Endothelial cell of umbilical vein (primary cell): ENCODE results near the gene IL10RA. TPM values are rescaled to one million over a fixed set of nuclear protein-coding genes. Genes with fewer than 3 reads are reported as not detected.

ENCODE experiments used
- BruUV-seq: library from RNA; stranded (reverse); fragments of 400-500 nt; replicated peaks from 2 replicates; lab custom pipeline; 2021; lab: Mats Ljungman, UMichigan
- CTCF ChIA-PET: fragments of 300-600, 350-600 bp; sonication (Branson Sonifier 250); formaldehyde crosslinking; loops from one replicate; lab custom pipeline; 2021; ENCODE audit warnings: antibody characterized with exemption, inconsistent platforms; lab: Charles Lee
- POLR2A ChIA-PET: fragments of 300-600, 350-600 bp; sonication (Branson Sonifier 250); formaldehyde crosslinking; loops from one replicate; lab custom pipeline; 2021; ENCODE audit warnings: antibody characterized with exemption, inconsistent platforms; lab: Charles Lee
- DNase-seq: peaks from one replicate; pipeline ENCODE4 v3.0.0-alpha.2; 2011; ENCODE audit warnings: low read depth, low spot score
- FAIRE-seq: peaks from 2 replicates; lab custom pipeline; 2011; peaks lifted over from hg19 to GRCh38; lab: Jason Lieb, UNC
- H2AFZ ChIP-seq: 2 replicates; pipeline ENCODE4 v1.6.0; 2012; ENCODE audit warnings: low read depth, low read length, control low read depth, inconsistent platforms
- H3K27ac ChIP-seq: 2 replicates; pipeline ENCODE4 v1.5.1; 2011; ENCODE audit warnings: low read depth, mild to moderate bottlenecking, control low read depth, low read length, moderate library complexity; ENCODE audit not compliant: insufficient read depth
- H3K27me3 ChIP-seq, 2 experiments: 2 replicates each; pipeline versions ENCODE4 v1.6.0 to v1.6.1; 2011; ENCODE audit warnings: low read length in 2 of 2, mixed read lengths in 1 of 2; ENCODE audit not compliant: control insufficient read depth in 2 of 2, insufficient read depth in 2 of 2
- H3K36me3 ChIP-seq, 2 experiments: 2 replicates in 1 of 2; 3 replicates in 1 of 2; pipeline ENCODE4 v1.5.1; 2011; ENCODE audit warnings: low read length in 2 of 2, mild to moderate bottlenecking in 1 of 2, moderate library complexity in 1 of 2; ENCODE audit not compliant: control insufficient read depth in 2 of 2, insufficient read depth in 2 of 2; ENCODE audit errors: extremely low read depth in 1 of 2
- H3K4me1 ChIP-seq: 3 replicates; pipeline ENCODE4 v1.5.1; 2011; ENCODE audit warnings: mild to moderate bottlenecking, low read length; ENCODE audit not compliant: control insufficient read depth, insufficient read depth; ENCODE audit errors: extremely low read depth
- H3K4me2 ChIP-seq: 2 replicates; pipeline ENCODE4 v1.6.1; 2011; ENCODE audit warnings: low read length, control low read depth, mixed read lengths; ENCODE audit not compliant: insufficient read depth
- H3K4me3 ChIP-seq, 3 experiments: fragments of 200-600 bp in 1 of 3; sonication (generic), shearing (Covaris generic) in 1 of 3; replicated peaks in 1 of 3; 2 replicates each; pipeline ENCODE4 v1.5.1; 2011 to 2016; ENCODE audit warnings: control low read depth in 3 of 3, low read length in 3 of 3, mild to moderate bottlenecking in 2 of 3, inconsistent platforms in 1 of 3, low read depth in 1 of 3, moderate library complexity in 1 of 3; ENCODE audit not compliant: insufficient read depth in 1 of 3
- H3K79me2 ChIP-seq: 2 replicates; pipeline ENCODE4 v1.6.0; 2012; ENCODE audit warnings: low read length, inconsistent platforms; ENCODE audit not compliant: control insufficient read depth, insufficient read depth
- H3K9ac ChIP-seq: replicated peaks from 2 replicates; pipeline ENCODE3; 2011; ENCODE audit warnings: low read length, control low read depth; ENCODE audit not compliant: insufficient read depth; ENCODE audit errors: extremely low read depth
- H3K9me1 ChIP-seq: replicated peaks from 3 replicates; pipeline ENCODE4 v1.6.0; 2011; ENCODE audit warnings: mild to moderate bottlenecking, low read length; ENCODE audit not compliant: control insufficient read depth, insufficient read depth; ENCODE audit errors: extremely low read depth
- H3K9me3 ChIP-seq: replicated peaks from 2 replicates; pipeline ENCODE4 v1.5.1; 2012; ENCODE audit warnings: low read length, inconsistent platforms; ENCODE audit not compliant: control insufficient read depth, insufficient read depth
- H4K20me1 ChIP-seq: replicated peaks from 2 replicates; pipeline ENCODE3; 2011; ENCODE audit warnings: mild to moderate bottlenecking, low read length; ENCODE audit not compliant: control insufficient read depth, insufficient read depth; ENCODE audit errors: extremely low read depth
- EZH2 ChIP-seq: IDR thresholded peaks from 2 replicates; pipeline ENCODE4 v1.6.1; 2012; ENCODE audit warnings: borderline replicate concordance, low read depth, mild to moderate bottlenecking, moderate library complexity, low read length, inconsistent platforms; ENCODE audit not compliant: severe bottlenecking
- FOS ChIP-seq: IDR thresholded peaks from 2 replicates; pipeline ENCODE4 v1.6.1; 2011; ENCODE audit warnings: mild to moderate bottlenecking, low read length, moderate library complexity, borderline replicate concordance; ENCODE audit not compliant: insufficient read depth
- GATA2 ChIP-seq: IDR thresholded peaks from 2 replicates; pipeline ENCODE4 v1.7.0; 2011; ENCODE audit warnings: low read depth, mild to moderate bottlenecking, moderate library complexity, mixed read lengths, low read length; ENCODE audit not compliant: insufficient read length, insufficient read depth
- JUN ChIP-seq: IDR thresholded peaks from 2 replicates; pipeline ENCODE4 v1.6.1; 2011; ENCODE audit warnings: borderline replicate concordance, low read depth; ENCODE audit not compliant: insufficient read length, insufficient read depth
- MYC ChIP-seq: IDR thresholded peaks from one replicate; pipeline ENCODE4 v1.6.1; 2011; ENCODE audit warnings: mild to moderate bottlenecking, low read depth, low read length
- POLR2A ChIP-seq: IDR thresholded peaks from 2 replicates; pipeline ENCODE4 v1.6.1; 2012; ENCODE audit warnings: low read depth, mild to moderate bottlenecking, control low read depth, low read length
- POLR2AphosphoS5 ChIP-seq: IDR thresholded peaks from 2 replicates; pipeline ENCODE4 v1.6.1; 2012; ENCODE audit warnings: low read depth, mild to moderate bottlenecking, control low read depth, low read length, moderate library complexity; ENCODE audit not compliant: insufficient read depth
- dilution Hi-C: fragments of 300-500 bp; cut with MboI; formaldehyde crosslinking; loops from one replicate; pipeline ENCODE4 v1.15.0; 2019; ENCODE audit warnings: low sequenced_read_pairs; ENCODE audit not compliant: extremely low pct_ligation_motif_present
- intact Hi-C: fragments of 100-400 bp; cut with micrococcal nuclease; formaldehyde crosslinking; loops from one replicate; pipeline ENCODE4 v1.10.0; 2022
- polyA plus RNA-seq, 4 experiments: library from polyadenylated mRNA; depleted of rRNA in 3 of 4; stranded (reverse) in 3 of 4; unstranded in 1 of 4; fragments of >200 nt; gene quantifications; 2 replicates each; pipeline versions ENCODE4 v1.2.1 to v1.2.3, GENCODE V29; 2011 to 2012; ENCODE audit warnings: missing spikeins in 1 of 4
- total RNA-seq: library from RNA; stranded (reverse); gene quantifications from 2 replicates; pipeline ENCODE4 v1.2.3, GENCODE V29; 2021
- TF ChIP-seq, protein P1 (sequence below): IDR thresholded peaks from 2 replicates; pipeline ENCODE4 v1.6.1; 2011; ENCODE audit not compliant: insufficient read depth, insufficient read length
- TF ChIP-seq, protein P2 (sequence below), 2 donors: IDR thresholded peaks; 1 replicate in 1 of 2; 2 replicates in 1 of 2; pipeline ENCODE4 v1.5.1; 2011; ENCODE audit warnings: low read length in 2 of 2, mild to moderate bottlenecking in 2 of 2, moderate library complexity in 2 of 2, control low read depth in 1 of 2, inconsistent platforms in 1 of 2, low read depth in 1 of 2; ENCODE audit not compliant: insufficient read depth in 1 of 2; ENCODE audit errors: extremely low read depth in 1 of 2

IL10RA gene
- total and polyA plus RNA-seq, 2 donors (not counting 3 experiments of a cell fraction or from before 2014, with no cell fraction given) = 0.04 TPM; not detected in 1

DNA sequence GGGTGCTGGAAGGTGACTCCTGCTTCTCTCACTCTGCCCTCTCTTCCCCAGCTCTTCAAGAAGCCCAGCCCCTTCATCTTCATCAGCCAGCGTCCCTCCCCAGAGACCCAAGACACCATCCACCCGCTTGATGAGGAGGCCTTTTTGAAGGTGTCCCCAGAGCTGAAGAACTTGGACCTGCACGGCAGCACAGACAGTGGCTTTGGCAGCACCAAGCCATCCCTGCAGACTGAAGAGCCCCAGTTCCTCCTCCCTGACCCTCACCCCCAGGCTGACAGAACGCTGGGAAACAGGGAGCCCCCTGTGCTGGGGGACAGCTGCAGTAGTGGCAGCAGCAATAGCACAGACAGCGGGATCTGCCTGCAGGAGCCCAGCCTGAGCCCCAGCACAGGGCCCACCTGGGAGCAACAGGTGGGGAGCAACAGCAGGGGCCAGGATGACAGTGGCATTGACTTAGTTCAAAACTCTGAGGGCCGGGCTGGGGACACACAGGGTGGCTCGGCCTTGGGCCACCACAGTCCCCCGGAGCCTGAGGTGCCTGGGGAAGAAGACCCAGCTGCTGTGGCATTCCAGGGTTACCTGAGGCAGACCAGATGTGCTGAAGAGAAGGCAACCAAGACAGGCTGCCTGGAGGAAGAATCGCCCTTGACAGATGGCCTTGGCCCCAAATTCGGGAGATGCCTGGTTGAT is 12.6 kb downstream of the IL10RA start:
- ChIA-PET POLR2A (no interaction called here), CTCF (no interaction called here)
- dilution Hi-C loops (no loop called here), intact Hi-C loops (no loop called here)
- BruUV-seq = no TSS peak
- Histone ChIP-seq H3K27ac (no peak overlapping the region), H3K4me2 (no peak overlapping the region), H2AFZ (no peak overlapping the region), H3K9me1 (no peaks in the 10 kb centered on the region), H3K4me1 (no peaks in the 10 kb centered on the region), H3K27me3 (no peaks in the 10 kb centered on the region), H3K9me3 (no peaks in the 10 kb centered on the region), H3K36me3 (no peaks in the 10 kb centered on the region), H3K9ac (no peak overlapping the region), H3K79me2 (no peaks in the 10 kb centered on the region), H3K4me3 (no peak overlapping the region), H4K20me1 (no peaks in the 10 kb centered on the region)
- no peak for TF ChIP-seq MYC
- no peak for TF ChIP-seq POLR2A
- no peak for TF ChIP-seq EZH2
- no peak for TF ChIP-seq POLR2AphosphoS5
- TF ChIP-seq, protein P1, sequence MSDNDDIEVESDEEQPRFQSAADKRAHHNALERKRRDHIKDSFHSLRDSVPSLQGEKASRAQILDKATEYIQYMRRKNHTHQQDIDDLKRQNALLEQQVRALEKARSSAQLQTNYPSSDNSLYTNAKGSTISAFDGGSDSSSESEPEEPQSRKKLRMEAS = no peak
- TF ChIP-seq, protein P2, sequence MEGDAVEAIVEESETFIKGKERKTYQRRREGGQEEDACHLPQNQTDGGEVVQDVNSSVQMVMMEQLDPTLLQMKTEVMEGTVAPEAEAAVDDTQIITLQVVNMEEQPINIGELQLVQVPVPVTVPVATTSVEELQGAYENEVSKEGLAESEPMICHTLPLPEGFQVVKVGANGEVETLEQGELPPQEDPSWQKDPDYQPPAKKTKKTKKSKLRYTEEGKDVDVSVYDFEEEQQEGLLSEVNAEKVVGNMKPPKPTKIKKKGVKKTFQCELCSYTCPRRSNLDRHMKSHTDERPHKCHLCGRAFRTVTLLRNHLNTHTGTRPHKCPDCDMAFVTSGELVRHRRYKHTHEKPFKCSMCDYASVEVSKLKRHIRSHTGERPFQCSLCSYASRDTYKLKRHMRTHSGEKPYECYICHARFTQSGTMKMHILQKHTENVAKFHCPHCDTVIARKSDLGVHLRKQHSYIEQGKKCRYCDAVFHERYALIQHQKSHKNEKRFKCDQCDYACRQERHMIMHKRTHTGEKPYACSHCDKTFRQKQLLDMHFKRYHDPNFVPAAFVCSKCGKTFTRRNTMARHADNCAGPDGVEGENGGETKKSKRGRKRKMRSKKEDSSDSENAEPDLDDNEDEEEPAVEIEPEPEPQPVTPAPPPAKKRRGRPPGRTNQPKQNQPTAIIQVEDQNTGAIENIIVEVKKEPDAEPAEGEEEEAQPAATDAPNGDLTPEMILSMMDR (IDR thresholded peaks at IDR 0.05; ENCODE audit: extremely low read depth in 1 of 2, insufficient read depth in 1 of 2, low read depth in 1 of 2, low read length in 2 of 2) = no peak
- no peak for TF ChIP-seq JUN
- TF ChIP-seq GATA2 = no peak
- TF ChIP-seq FOS = no peak
- DNase-seq (no peak), FAIRE-seq (no peak)
